Measurements from ENCODE around the gene ZEB2.
A peak's percentile ranks its signal among the peaks of the same experiment; 100 is the strongest.

ZEB2 gene

GRCh38 chr2:144407262-144407661, 112.7 kb downstream of the ZEB2 start:
- no peak overlapping the region for H3K27ac ChIP-seq (ENCODE audit: low read length)
- H3K4me1 ChIP-seq (ENCODE audit: control insufficient read depth in 1 of 2, insufficient read depth in 2 of 2, low read length in 2 of 2) = peaks cover 2 to 10% of the 10 kb centered on the region in 2 donors
- H3K4me3 ChIP-seq (ENCODE audit: low read depth in 1 of 2, low read length in 2 of 2) = no peak overlapping the region
- H3K27me3 ChIP-seq (ENCODE audit: low read depth, low read length) = no peaks in the 10 kb centered on the region
- no peaks in the 10 kb centered on the region for H3K36me3 ChIP-seq (ENCODE audit: control insufficient read depth in 1 of 2, insufficient read depth in 2 of 2, low read length in 2 of 2)
- no peaks in the 10 kb centered on the region for H3K9me3 ChIP-seq (ENCODE audit: control insufficient read depth in 1 of 2, low read length in 2 of 2)

DNA sequence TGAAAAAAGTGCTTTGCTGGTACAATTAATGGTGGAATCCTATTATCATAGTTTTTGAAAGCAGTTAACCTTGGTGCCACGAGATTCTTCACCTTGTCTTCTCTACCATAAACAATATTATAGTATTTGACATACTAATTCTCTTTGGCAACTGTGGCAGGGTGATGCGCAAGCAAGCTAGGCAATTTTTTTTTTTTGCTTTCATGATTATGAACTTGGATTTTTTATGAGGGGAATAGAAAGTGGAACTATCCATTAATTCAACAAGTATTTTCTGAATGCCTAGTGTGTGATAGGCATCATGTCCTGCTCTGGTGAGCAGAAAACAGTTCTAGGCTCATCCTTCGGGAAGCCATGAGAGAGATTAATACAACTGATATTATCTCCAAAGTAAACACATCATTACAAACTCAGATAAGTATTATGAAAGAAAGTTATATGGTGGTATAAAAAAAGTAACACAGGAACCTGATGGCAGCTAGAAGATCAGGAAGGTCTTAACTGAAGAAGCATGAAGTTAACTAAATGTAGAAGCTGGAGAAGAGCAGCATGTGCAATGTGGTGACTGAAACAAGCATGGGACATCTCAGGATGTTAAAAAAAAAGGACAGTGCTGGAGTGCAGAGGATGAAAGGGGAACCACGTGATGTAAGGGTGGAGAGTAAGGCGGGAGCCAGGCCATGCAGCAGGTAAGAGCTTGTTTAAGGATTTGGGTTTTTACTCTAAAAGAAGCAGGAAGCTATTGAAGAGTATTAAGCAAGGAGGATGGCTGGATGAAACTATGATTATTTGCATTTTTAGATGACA, 113.7 kb downstream of the ZEB2 start:
- H3K4me3 ChIP-seq (ENCODE audit: low read depth in 1 of 2, low read length in 2 of 2) = no peak overlapping the region
- H3K27me3 ChIP-seq (ENCODE audit: low read depth, low read length) = no peaks in the 10 kb centered on the region
- no peak overlapping the region for H3K27ac ChIP-seq (ENCODE audit: low read length)
- H3K36me3 ChIP-seq (ENCODE audit: control insufficient read depth in 1 of 2, insufficient read depth in 2 of 2, low read length in 2 of 2) = peaks cover 0 to under 1% of the 10 kb centered on the region in 2 donors
- no peaks in the 10 kb centered on the region for H3K9me3 ChIP-seq (ENCODE audit: control insufficient read depth in 1 of 2, low read length in 2 of 2)
- peaks cover 4 to 13% of the 10 kb centered on the region in 2 donors for H3K4me1 ChIP-seq (ENCODE audit: control insufficient read depth in 1 of 2, insufficient read depth in 2 of 2, low read length in 2 of 2)

DNA sequence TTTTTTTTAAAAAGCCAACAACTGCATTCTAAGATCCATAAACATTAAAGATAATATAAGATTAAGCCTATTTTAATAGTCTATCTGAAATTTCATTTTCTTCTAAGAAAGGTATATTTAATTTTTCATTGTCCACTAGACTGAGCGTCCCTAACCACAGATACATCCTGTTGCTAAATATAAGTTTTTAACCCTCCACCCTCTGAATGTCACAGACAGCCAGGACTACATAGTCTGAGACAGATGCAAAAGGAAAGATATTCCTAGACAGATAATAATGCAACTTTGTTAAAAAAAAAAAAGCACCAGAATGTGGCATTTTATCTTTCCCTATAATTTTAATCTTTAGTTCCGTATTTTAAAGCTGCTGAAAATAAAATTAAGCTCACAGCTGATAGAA, 114.6 kb downstream of the ZEB2 start:
- H3K27ac ChIP-seq (ENCODE audit: low read length) = no peak overlapping the region
- peaks cover 0 to 3% of the 10 kb centered on the region in 2 donors for H3K36me3 ChIP-seq (ENCODE audit: control insufficient read depth in 1 of 2, insufficient read depth in 2 of 2, low read length in 2 of 2)
- H3K9me3 ChIP-seq (ENCODE audit: control insufficient read depth in 1 of 2, low read length in 2 of 2) = no peaks in the 10 kb centered on the region
- no peak overlapping the region for H3K4me3 ChIP-seq (ENCODE audit: low read depth in 1 of 2, low read length in 2 of 2)
- H3K27me3 ChIP-seq (ENCODE audit: low read depth, low read length) = no peaks in the 10 kb centered on the region
- peaks cover 4 to 13% of the 10 kb centered on the region in 2 donors for H3K4me1 ChIP-seq (ENCODE audit: control insufficient read depth in 1 of 2, insufficient read depth in 2 of 2, low read length in 2 of 2)

GRCh38 chr2:144404586-144405314, 115.2 kb downstream of the ZEB2 start:
- H3K36me3 ChIP-seq (ENCODE audit: control insufficient read depth in 1 of 2, insufficient read depth in 2 of 2, low read length in 2 of 2) = peaks cover 2 to 7% of the 10 kb centered on the region in 2 donors
- H3K4me3 ChIP-seq (ENCODE audit: low read depth in 1 of 2, low read length in 2 of 2) = no peak overlapping the region
- H3K27me3 ChIP-seq (ENCODE audit: low read depth, low read length) = no peaks in the 10 kb centered on the region
- no peaks in the 10 kb centered on the region for H3K9me3 ChIP-seq (ENCODE audit: control insufficient read depth in 1 of 2, low read length in 2 of 2)
- no peak overlapping the region for H3K27ac ChIP-seq (ENCODE audit: low read length)
- H3K4me1 ChIP-seq (ENCODE audit: control insufficient read depth in 1 of 2, insufficient read depth in 2 of 2, low read length in 2 of 2) = peaks cover 4 to 13% of the 10 kb centered on the region in 2 donors

- no peak overlapping the region for H3K4me3 ChIP-seq (ENCODE audit: low read depth in 1 of 2, low read length in 2 of 2)
- H3K27me3 ChIP-seq (ENCODE audit: low read depth, low read length) = no peaks in the 10 kb centered on the region
- H3K9me3 ChIP-seq (ENCODE audit: control insufficient read depth in 1 of 2, low read length in 2 of 2) = no peaks in the 10 kb centered on the region
- peaks cover 4 to 13% of the 10 kb centered on the region in 2 donors for H3K4me1 ChIP-seq (ENCODE audit: control insufficient read depth in 1 of 2, insufficient read depth in 2 of 2, low read length in 2 of 2)
- H3K27ac ChIP-seq (ENCODE audit: low read length) = no peak overlapping the region
- H3K36me3 ChIP-seq (ENCODE audit: control insufficient read depth in 1 of 2, insufficient read depth in 2 of 2, low read length in 2 of 2) = peaks cover 9 to 15% of the 10 kb centered on the region in 2 donors
Measured at GRCh38 chr2:144403933-144404332, 116.0 kb downstream of the ZEB2 start.

DNA sequence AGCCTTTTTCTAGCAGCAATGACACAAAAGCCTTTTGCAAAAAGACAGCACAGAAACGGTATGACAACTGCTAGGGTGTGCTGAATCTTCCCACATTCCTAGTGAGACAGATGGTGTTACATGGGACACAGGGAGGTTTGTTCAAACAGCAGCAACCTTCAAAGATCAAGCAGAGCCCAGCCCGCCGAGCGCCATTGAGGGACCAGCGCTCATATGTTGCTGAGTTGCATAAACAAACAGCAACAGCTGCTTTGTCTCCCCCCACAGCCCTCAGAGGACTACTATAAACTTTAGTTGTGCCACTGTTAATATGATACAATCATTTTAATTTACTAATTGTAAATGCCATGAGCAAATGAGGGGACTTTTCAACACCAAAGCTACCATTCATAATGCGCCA, 117.7 kb downstream of the ZEB2 start:
- no peaks in the 10 kb centered on the region for H3K9me3 ChIP-seq (ENCODE audit: control insufficient read depth in 1 of 2, low read length in 2 of 2)
- peak overlapping the region; percentile 5 for H3K27ac ChIP-seq (ENCODE audit: low read length)
- H3K4me3 ChIP-seq (ENCODE audit: low read depth in 1 of 2, low read length in 2 of 2) = no peak overlapping the region
- no peaks in the 10 kb centered on the region for H3K27me3 ChIP-seq (ENCODE audit: low read depth, low read length)
- peaks cover 17 to 19% of the 10 kb centered on the region in 2 donors for H3K36me3 ChIP-seq (ENCODE audit: control insufficient read depth in 1 of 2, insufficient read depth in 2 of 2, low read length in 2 of 2)
- H3K4me1 ChIP-seq (ENCODE audit: control insufficient read depth in 1 of 2, insufficient read depth in 2 of 2, low read length in 2 of 2) = peaks cover 4 to 13% of the 10 kb centered on the region in 2 donors

DNA sequence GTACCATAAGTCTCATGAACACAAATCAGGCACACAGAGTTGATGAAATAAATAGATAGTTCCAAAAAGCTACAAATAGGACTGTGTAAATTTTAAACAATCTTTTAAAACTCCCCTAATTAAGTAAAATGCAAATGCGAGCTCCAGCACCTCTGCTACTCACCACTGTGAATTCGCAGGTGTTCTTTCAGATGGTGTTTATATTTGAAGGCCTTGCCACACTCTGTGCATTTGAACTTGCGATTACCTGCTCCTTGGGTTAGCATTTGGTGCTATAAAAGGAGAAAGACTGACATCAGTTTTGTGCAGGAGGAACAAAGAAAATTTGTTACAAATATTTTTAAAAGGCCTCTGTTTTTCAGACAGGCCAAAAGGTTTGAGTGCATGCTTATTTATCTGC, 118.9 kb downstream of the ZEB2 start:
- Histone ChIP-seq H3K4me3 (ENCODE audit: low read depth in 1 of 2, low read length in 2 of 2) (no peak overlapping the region), H3K27me3 (ENCODE audit: low read depth, low read length) (no peaks in the 10 kb centered on the region), H3K36me3 (ENCODE audit: control insufficient read depth in 1 of 2, insufficient read depth in 2 of 2, low read length in 2 of 2) (peaks cover 17 to 19% of the 10 kb centered on the region in 2 donors), H3K9me3 (ENCODE audit: control insufficient read depth in 1 of 2, low read length in 2 of 2) (no peaks in the 10 kb centered on the region), H3K4me1 (ENCODE audit: control insufficient read depth in 1 of 2, insufficient read depth in 2 of 2, low read length in 2 of 2) (peaks cover 4 to 13% of the 10 kb centered on the region in 2 donors), H3K27ac (ENCODE audit: low read length) (no peak overlapping the region)

- H3K27me3 ChIP-seq (ENCODE audit: low read depth, low read length) = no peaks in the 10 kb centered on the region
- no peaks in the 10 kb centered on the region for H3K9me3 ChIP-seq (ENCODE audit: control insufficient read depth in 1 of 2, low read length in 2 of 2)
- H3K4me1 ChIP-seq (ENCODE audit: control insufficient read depth in 1 of 2, insufficient read depth in 2 of 2, low read length in 2 of 2) = peaks cover 0 to 2% of the 10 kb centered on the region in 2 donors
- no peak overlapping the region for H3K4me3 ChIP-seq (ENCODE audit: low read depth in 1 of 2, low read length in 2 of 2)
- no peak overlapping the region for H3K27ac ChIP-seq (ENCODE audit: low read length)
- peaks cover 23 to 25% of the 10 kb centered on the region in 2 donors for H3K36me3 ChIP-seq (ENCODE audit: control insufficient read depth in 1 of 2, insufficient read depth in 2 of 2, low read length in 2 of 2)
Measured at GRCh38 chr2:144396318-144396717, 123.6 kb downstream of the ZEB2 start.

DNA sequence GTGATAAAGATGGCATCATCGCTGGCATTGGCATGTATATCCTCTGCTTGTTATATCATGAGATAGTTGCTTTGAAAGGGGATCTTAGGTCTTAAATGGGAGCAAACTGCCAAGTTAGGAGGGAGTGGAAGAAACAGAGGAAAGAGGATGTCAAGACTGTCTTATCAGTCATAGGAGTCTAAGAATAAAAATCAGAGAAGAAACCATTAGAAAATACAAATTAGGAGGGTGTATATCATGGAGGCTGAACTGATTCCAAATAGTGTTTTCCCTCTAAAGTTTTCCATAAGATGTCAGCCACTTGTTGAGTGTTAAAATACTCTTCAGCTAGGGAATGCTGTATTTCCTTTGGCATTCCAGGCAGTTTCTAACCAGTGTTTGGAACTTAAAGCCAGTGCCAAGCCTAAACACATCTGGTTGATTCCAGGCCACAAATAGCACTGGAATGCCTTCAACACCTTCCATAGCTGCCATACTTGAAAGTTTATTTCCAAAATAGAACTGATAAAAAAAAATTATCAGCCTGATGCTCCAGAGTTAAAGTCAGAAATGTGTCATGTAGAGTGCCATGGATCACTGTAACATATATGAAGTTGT, 129.4 kb downstream of the ZEB2 start:
- Histone ChIP-seq H3K27ac (ENCODE audit: low read length) (no peak overlapping the region), H3K36me3 (ENCODE audit: control insufficient read depth in 1 of 2, insufficient read depth in 2 of 2, low read length in 2 of 2) (peaks cover 5 to 15% of the 10 kb centered on the region in 2 donors), H3K27me3 (ENCODE audit: low read depth, low read length) (no peaks in the 10 kb centered on the region), H3K4me3 (ENCODE audit: low read depth in 1 of 2, low read length in 2 of 2) (no peak overlapping the region), H3K4me1 (ENCODE audit: control insufficient read depth in 1 of 2, insufficient read depth in 2 of 2, low read length in 2 of 2) (peaks cover 0 to 3% of the 10 kb centered on the region in 2 donors), H3K9me3 (ENCODE audit: control insufficient read depth in 1 of 2, low read length in 2 of 2) (no peaks in the 10 kb centered on the region)

DNA sequence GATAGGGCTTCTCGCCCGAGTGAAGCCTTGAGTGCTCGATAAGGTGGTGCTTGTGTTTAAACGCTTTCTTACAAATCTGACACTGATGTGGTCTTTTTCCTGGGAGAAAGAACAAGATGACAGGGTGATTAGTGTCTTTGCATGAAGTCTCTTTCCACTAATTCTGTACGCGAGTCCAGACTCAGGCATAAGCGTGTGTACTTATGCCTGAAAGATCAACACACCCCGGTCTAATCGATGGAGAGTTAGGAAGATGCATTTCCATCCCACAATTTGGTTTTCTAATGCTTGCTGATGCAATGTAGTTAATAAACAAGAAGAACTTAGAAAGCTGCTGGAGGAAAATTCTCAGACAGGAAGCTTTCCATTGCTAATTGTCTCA, 130.0 kb downstream of the ZEB2 start:
- Histone ChIP-seq H3K4me1 (ENCODE audit: control insufficient read depth in 1 of 2, insufficient read depth in 2 of 2, low read length in 2 of 2) (peaks cover 0 to 3% of the 10 kb centered on the region in 2 donors), H3K27me3 (ENCODE audit: low read depth, low read length) (no peaks in the 10 kb centered on the region), H3K27ac (ENCODE audit: low read length) (no peak overlapping the region), H3K9me3 (ENCODE audit: control insufficient read depth in 1 of 2, low read length in 2 of 2) (no peaks in the 10 kb centered on the region), H3K4me3 (ENCODE audit: low read depth in 1 of 2, low read length in 2 of 2) (peak overlapping the region; percentile 50 to 56), H3K36me3 (ENCODE audit: control insufficient read depth in 1 of 2, insufficient read depth in 2 of 2, low read length in 2 of 2) (peaks cover 0 to 9% of the 10 kb centered on the region in 2 donors)
